ENCODE results near the gene GRAMD2A. TPM values are rescaled to one million over a fixed set of nuclear protein-coding genes. Genes with fewer than 3 reads are reported as not detected.

Gene GRAMD2A
- total RNA-seq, 1 donor = not detected

GRCh38 chr15:72227192-72227586 lies 29.6 kb upstream of the GRAMD2A start:
- Histone ChIP-seq H3K4me3 (ENCODE audit: insufficient read depth, low read length) (peak overlapping the region; percentile 95), H3K79me2 (ENCODE audit: insufficient read depth, low read length) (peaks cover 50% of the 10 kb centered on the region), H2AFZ (ENCODE audit: low read length) (no peak overlapping the region), H3K27ac (ENCODE audit: low read depth, low read length) (peak overlapping the region; percentile 98), H3K36me3 (ENCODE audit: insufficient read depth, low read length) (peaks cover 27% of the 10 kb centered on the region), H3K9me3 (ENCODE audit: low read depth, low read length) (no peaks in the 10 kb centered on the region), H4K20me1 (ENCODE audit: insufficient read depth, low read length) (peaks cover 43% of the 10 kb centered on the region), H3K4me1 (ENCODE audit: insufficient read depth, low read length) (peaks cover 64% of the 10 kb centered on the region), H3K4me2 (ENCODE audit: insufficient read depth, low read length) (peak overlapping the region; percentile 98), H3K27me3 (ENCODE audit: insufficient read depth, low read length) (no peaks in the 10 kb centered on the region)
- TF ChIP-seq, protein P1, sequence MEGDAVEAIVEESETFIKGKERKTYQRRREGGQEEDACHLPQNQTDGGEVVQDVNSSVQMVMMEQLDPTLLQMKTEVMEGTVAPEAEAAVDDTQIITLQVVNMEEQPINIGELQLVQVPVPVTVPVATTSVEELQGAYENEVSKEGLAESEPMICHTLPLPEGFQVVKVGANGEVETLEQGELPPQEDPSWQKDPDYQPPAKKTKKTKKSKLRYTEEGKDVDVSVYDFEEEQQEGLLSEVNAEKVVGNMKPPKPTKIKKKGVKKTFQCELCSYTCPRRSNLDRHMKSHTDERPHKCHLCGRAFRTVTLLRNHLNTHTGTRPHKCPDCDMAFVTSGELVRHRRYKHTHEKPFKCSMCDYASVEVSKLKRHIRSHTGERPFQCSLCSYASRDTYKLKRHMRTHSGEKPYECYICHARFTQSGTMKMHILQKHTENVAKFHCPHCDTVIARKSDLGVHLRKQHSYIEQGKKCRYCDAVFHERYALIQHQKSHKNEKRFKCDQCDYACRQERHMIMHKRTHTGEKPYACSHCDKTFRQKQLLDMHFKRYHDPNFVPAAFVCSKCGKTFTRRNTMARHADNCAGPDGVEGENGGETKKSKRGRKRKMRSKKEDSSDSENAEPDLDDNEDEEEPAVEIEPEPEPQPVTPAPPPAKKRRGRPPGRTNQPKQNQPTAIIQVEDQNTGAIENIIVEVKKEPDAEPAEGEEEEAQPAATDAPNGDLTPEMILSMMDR (IDR thresholded peaks at IDR 0.05; ENCODE audit: extremely low read depth, low read depth, low read length) = no peak
- peak; percentile 92 for DNase-seq (ENCODE audit: insufficient read length, low spot score, missing footprints)

DNA sequence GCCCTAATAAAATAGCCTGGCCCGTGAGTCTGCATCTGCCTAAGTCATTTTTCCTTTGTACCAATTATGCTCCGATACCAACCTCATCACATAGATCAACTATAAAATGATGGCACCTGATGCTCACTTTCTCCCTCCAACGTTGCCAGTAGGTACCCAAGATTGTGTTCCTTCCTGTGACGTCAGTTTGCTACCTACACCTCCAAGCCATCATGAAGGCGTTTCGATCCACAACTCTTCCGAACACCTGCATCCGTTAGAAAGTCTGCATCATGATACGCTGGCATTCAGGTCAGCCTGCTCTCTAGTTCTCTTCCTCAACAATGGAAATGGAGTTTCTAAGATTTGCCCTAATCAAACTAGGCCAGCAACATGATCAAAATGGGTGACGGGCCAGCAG lies 25.7 kb upstream of the GRAMD2A start:
- peak overlapping the region; percentile 71 for H3K27ac ChIP-seq (ENCODE audit: low read depth, low read length)
- DNase-seq (ENCODE audit: insufficient read length, low spot score, missing footprints) = no peak
- H3K4me3 ChIP-seq (ENCODE audit: insufficient read depth, low read length) = no peak overlapping the region
- no peaks in the 10 kb centered on the region for H3K27me3 ChIP-seq (ENCODE audit: insufficient read depth, low read length)
- TF ChIP-seq, protein P1 (IDR thresholded peaks at IDR 0.05; ENCODE audit: extremely low read depth, low read depth, low read length) = no peak
- H2AFZ ChIP-seq (ENCODE audit: low read length) = no peak overlapping the region
- H3K4me1 ChIP-seq (ENCODE audit: insufficient read depth, low read length) = peaks cover 60% of the 10 kb centered on the region
- H3K4me2 ChIP-seq (ENCODE audit: insufficient read depth, low read length) = peak overlapping the region; percentile 49
- peaks cover 78% of the 10 kb centered on the region for H3K79me2 ChIP-seq (ENCODE audit: insufficient read depth, low read length)
- H3K36me3 ChIP-seq (ENCODE audit: insufficient read depth, low read length) = peaks cover 65% of the 10 kb centered on the region
- H3K9me3 ChIP-seq (ENCODE audit: low read depth, low read length) = no peaks in the 10 kb centered on the region
- H4K20me1 ChIP-seq (ENCODE audit: insufficient read depth, low read length) = peaks cover 77% of the 10 kb centered on the region

DNA sequence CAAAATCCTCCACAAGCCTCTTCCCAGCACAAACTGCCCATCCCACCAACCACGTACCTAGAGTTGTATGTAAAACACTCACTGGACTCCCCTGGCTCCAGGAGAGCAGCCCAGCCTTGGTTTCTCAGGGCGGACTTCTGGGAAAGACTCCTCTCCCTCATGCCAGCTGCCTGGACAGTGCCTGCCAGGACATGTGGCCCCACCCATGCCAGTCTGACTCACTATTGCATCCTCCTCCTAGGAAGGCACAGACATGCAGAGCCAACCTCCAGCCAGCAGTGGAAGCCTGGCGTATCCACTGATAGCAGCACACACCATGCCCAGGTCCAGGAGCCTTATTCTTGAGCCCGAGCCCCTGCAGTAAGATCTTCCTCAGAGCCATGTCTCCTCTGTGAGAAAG lies 24.8 kb upstream of the GRAMD2A start:
- Histone ChIP-seq H4K20me1 (ENCODE audit: insufficient read depth, low read length) (peaks cover 80% of the 10 kb centered on the region), H3K36me3 (ENCODE audit: insufficient read depth, low read length) (peaks cover 74% of the 10 kb centered on the region), H3K27ac (ENCODE audit: low read depth, low read length) (peak overlapping the region; percentile 71)

GRCh38 chr15:72220687-72221086 lies 23.1 kb upstream of the GRAMD2A start:
- TF ChIP-seq, protein P1 (IDR thresholded peaks at IDR 0.05; ENCODE audit: extremely low read depth, low read depth, low read length) = no peak
- H3K4me3 ChIP-seq (ENCODE audit: insufficient read depth, low read length) = no peak overlapping the region
- H3K4me2 ChIP-seq (ENCODE audit: insufficient read depth, low read length) = no peak overlapping the region
- DNase-seq (ENCODE audit: insufficient read length, low spot score, missing footprints) = no peak
- H3K27me3 ChIP-seq (ENCODE audit: insufficient read depth, low read length) = no peaks in the 10 kb centered on the region
- H3K9me3 ChIP-seq (ENCODE audit: low read depth, low read length) = no peaks in the 10 kb centered on the region
- peaks cover 40% of the 10 kb centered on the region for H3K4me1 ChIP-seq (ENCODE audit: insufficient read depth, low read length)
- peaks cover 94% of the 10 kb centered on the region for H3K79me2 ChIP-seq (ENCODE audit: insufficient read depth, low read length)
- no peak overlapping the region for H2AFZ ChIP-seq (ENCODE audit: low read length)
- H4K20me1 ChIP-seq (ENCODE audit: insufficient read depth, low read length) = peaks cover 81% of the 10 kb centered on the region
- H3K27ac ChIP-seq (ENCODE audit: low read depth, low read length) = peak overlapping the region; percentile 30
- peaks cover 87% of the 10 kb centered on the region for H3K36me3 ChIP-seq (ENCODE audit: insufficient read depth, low read length)

More for the DNA sequence above, 24.8 kb upstream of the GRAMD2A start:
- no peaks in the 10 kb centered on the region for H3K9me3 ChIP-seq (ENCODE audit: low read depth, low read length)
- DNase-seq (ENCODE audit: insufficient read length, low spot score, missing footprints) = peak; percentile 62
- TF ChIP-seq, protein P1 (IDR thresholded peaks at IDR 0.05; ENCODE audit: extremely low read depth, low read depth, low read length) = no peak
- H3K4me1 ChIP-seq (ENCODE audit: insufficient read depth, low read length) = peaks cover 56% of the 10 kb centered on the region
- H3K27me3 ChIP-seq (ENCODE audit: insufficient read depth, low read length) = no peaks in the 10 kb centered on the region
- H3K4me3 ChIP-seq (ENCODE audit: insufficient read depth, low read length) = no peak overlapping the region
- H3K4me2 ChIP-seq (ENCODE audit: insufficient read depth, low read length) = peak overlapping the region; percentile 49
- H2AFZ ChIP-seq (ENCODE audit: low read length) = no peak overlapping the region
- peaks cover 82% of the 10 kb centered on the region for H3K79me2 ChIP-seq (ENCODE audit: insufficient read depth, low read length)
